22Rv1 (cell line): Measurements from ENCODE around the gene LASP1NB.

Experiments used
- CTCF ChIP-seq: fragments of 450-650 bp; IDR thresholded peaks from 2 replicates; pipeline ENCODE4 v1.5.1; 2017; ENCODE audit warnings: mild to moderate bottlenecking
- ZFX ChIP-seq: fragments of 450-650 bp; IDR thresholded peaks from 2 replicates; pipeline ENCODE4 v1.6.1; 2017; ENCODE audit warnings: antibody characterized with exemption, borderline replicate concordance

DNA sequence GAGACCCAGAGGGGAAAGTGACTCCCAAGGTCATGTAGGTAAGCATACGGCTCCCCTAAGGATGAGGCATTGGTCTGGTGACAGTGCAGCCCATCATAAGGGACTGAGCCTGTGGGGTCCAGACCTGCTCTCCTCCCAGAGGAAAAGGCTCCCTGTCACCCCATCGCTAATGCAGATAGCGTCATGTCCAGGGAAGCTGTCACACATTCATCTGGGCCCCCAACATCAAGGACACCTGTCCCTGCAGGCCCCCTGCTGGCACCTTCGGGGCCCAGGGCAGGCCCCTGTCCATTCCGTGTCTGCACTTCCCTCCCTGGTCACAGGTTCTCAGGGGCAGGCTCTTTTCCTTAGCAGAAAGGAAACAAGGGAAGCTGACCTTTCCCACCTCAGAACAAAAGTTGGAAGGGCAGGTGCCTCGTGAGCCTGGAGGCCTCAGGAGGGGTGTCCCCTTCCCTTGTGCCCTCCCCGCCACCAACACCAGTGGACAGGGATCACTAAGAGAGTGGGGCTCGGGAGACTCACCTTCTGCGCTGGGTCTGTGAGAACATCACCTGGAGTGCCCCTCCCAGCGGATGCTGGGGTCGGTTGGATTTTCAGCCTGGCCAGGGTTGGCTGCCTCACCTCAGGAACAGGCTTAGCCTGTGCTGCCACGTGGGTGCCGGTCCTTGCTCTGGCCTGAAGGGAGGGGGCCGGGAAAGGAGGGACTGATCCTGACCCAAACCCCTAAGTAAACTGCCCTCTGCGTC, 17.3 kb upstream of the LASP1NB start:
- no peak for TF ChIP-seq CTCF
- no peak for TF ChIP-seq ZFX
